ENCODE results near the gene ANKS6.
"Not testable (repeated sequence)": the region's sequence is repeated elsewhere in the genome, so short reads cannot be mapped to it uniquely, and the experiment has no call there.

Gene ANKS6

DNA sequence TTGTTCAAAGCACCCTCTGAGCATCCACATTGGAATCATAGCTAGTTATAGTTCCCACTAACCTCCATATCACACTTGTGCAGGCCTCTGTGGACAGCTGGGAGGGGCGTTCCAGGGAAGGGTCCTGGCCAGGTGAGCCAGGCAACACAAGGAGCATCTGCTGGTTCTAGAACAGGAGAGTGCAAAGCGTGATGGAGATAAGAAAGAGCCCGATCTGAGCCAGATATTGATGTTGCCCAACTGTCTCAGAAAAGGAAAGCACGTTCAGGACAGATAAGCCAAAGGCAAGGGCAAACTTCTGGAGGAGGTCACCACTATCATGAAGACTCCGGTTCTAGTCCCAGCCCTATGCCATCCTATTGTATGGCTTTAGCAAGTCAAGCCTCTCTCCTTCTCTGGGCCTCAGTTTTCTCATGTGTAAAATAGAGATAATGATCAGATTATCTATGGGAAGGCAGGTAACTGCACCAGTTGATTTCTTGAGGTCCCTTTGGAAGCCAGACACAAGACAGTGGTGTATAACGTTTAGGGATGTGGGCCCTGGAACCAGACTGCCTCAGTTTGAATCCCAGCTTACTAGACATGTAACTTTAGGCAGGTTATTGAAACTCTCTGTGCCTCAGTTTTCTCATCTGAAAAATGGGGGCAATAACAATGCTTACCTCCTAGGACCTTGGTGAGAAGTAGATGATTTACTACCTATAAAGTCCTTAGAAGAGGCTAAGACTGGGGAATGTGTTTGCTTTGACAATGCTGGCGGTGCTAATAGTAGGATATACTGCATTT lies 107.5 kb downstream of the ANKS6 start:
- Mint-ChIP-seq H3K36me3 (no peaks in the 10 kb centered on the region), H3K9me3 (no peaks in the 10 kb centered on the region), H3K4me3 (no peak overlapping the region), H3K27me3 (peaks cover 17% of the 10 kb centered on the region), H3K27ac (no peak overlapping the region), H3K4me1 (peaks cover 2% of the 10 kb centered on the region)
- CTCF ChIA-PET, result no interaction called here
- no peak for DNase-seq

DNA sequence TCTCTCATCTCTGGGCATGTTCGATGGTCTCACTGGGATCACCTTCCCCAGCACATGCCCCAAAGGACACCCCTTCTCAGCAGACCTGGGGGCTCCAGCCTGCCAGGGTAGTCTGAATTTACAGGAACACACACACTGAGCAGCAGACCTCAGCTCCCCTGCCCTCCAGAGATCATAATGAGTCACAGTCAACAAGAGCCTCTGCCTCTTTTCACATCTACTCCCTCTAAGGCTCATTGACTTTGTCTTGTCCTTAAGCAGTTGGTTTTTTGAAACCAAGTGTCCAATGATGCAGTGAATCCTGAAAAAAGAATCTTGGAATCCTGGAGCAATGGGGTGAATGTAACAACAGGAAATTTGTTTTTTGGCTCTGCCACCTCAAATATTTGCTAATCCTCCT lies 108.4 kb downstream of the ANKS6 start:
- DNase-seq, result no peak
- Mint-ChIP-seq H3K9me3 (no peaks in the 10 kb centered on the region), H3K4me1 (peaks cover 2% of the 10 kb centered on the region), H3K4me3 (no peak overlapping the region), H3K27ac (no peak overlapping the region), H3K27me3 (peaks cover 14% of the 10 kb centered on the region), H3K36me3 (no peaks in the 10 kb centered on the region)
- CTCF ChIA-PET, result no interaction called here

DNA sequence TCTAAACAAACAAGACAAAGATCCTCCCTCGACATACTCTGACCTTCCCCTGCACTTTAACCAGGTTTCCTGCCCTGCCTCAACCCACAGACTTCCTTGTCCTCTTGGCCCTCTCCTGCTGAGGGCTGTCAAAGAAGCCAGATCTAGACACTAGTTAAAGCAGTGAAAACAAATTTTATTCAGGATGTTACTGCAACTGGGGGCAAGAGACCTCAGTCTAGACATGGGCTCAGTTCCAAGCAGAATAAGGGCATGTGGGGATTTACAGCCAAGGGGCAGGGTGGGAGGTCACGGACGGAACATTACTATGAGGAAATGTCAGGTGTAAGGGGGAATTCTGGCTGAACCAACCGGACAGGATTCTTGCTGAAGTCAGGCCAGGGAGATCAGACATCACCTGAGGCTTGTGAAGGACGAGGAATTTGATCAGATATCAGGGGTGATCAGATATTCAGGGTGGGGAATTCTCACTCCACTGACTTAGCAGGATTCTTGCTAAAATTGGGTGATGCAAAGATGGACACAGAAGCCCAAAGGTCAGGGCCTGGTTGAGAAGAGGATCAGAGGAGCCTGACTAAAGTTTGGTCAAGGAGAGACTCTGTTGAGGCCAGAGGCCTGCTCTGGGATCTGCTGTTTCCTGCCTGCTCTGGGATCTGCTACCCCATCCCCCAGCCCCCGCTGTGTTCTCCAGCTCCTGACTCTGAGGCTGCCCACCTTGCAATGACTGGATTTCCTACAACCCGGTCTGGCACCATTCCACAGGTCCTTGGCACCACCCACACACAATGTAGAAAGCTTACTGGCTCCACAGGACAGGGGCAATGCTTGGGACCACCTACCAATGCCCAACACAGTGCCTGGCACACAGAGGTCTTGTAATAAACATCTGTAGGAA lies 109.1 kb downstream of the ANKS6 start:
- DNase-seq, result no peak
- Mint-ChIP-seq H3K27me3 (peaks cover 13% of the 10 kb centered on the region), H3K27ac (no peak overlapping the region), H3K4me1 (peaks cover 2% of the 10 kb centered on the region), H3K36me3 (no peaks in the 10 kb centered on the region), H3K4me3 (no peak overlapping the region), H3K9me3 (no peaks in the 10 kb centered on the region)
- CTCF ChIA-PET, result no interaction called here

DNA sequence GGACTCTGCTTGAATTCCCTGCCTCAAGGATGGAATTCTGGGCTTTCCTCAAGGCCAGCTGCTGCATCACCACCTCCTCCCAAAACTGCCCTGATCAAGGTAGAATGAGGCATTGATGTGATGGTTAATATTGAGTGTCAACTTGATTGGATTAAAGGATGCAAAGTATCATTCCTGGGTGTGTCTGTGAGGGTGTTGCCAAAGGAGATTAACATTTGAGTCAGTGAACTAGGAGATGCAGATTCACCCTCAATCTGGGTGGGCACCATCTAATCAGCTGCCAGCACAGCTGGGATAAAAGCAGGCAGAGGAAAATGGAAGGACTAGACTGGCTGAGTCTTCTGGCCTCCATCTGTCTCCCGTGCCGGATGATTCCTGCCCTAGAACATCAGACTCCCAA lies 111.5 kb downstream of the ANKS6 start:
- CTCF ChIA-PET, H3K36me3 Mint-ChIP-seq, H3K4me3 Mint-ChIP-seq, H3K9me3 Mint-ChIP-seq, DNase-seq, H3K4me1 Mint-ChIP-seq, H3K27ac Mint-ChIP-seq, H3K27me3 Mint-ChIP-seq: not testable (repeated sequence)
